BJ (cell line): ENCODE measurements around the gene CCDC174. TPM values are rescaled to one million over a fixed set of nuclear protein-coding genes. Genes with fewer than 3 reads are reported as not detected.

ENCODE experiments used
- CTCF ChIA-PET: fragments of 350-600 bp; formaldehyde crosslinking; extraction: SDS; loops from one replicate; lab custom pipeline; 2021; ENCODE audit warnings: antibody characterized with exemption, inconsistent platforms; lab: Yijun Ruan, JAX
- POLR2A ChIA-PET: fragments of 300-600 bp; sonication (Branson Sonifier 250); formaldehyde crosslinking; extraction: SDS; loops from one replicate; lab custom pipeline; 2021; ENCODE audit warnings: antibody characterized with exemption; lab: Charles Lee
- DNase-seq: peaks from one replicate; pipeline ENCODE4 v3.0.0-alpha.2; 2011; ENCODE audit warnings: low read depth
- H3K27me3 ChIP-seq: 2 replicates; pipeline ENCODE4 v1.6.0; 2011; ENCODE audit warnings: low read length; ENCODE audit not compliant: control insufficient read depth, insufficient read depth
- H3K36me3 ChIP-seq: 2 replicates; pipeline ENCODE4 v1.5.1; 2011; ENCODE audit warnings: low read length; ENCODE audit not compliant: control insufficient read depth, insufficient read depth
- H3K4me3 ChIP-seq: 2 replicates; pipeline ENCODE4 v1.5.1; 2011; ENCODE audit warnings: low read depth, mild to moderate bottlenecking, control low read depth, low read length
- polyA plus RNA-seq: library from polyadenylated mRNA; depleted of rRNA; stranded (reverse); fragments of >200 nt; gene quantifications from 2 replicates; pipeline ENCODE4 v1.2.3, GENCODE V29; 2011
- TF ChIP-seq, protein P1 (sequence below): IDR thresholded peaks from 2 replicates; pipeline ENCODE4 v1.5.1; 2011; ENCODE audit warnings: low read depth, mild to moderate bottlenecking, control low read depth, inconsistent platforms, low read length, moderate library complexity; ENCODE audit not compliant: insufficient read depth

Gene CCDC174
- polyA plus RNA-seq, 1 experiment, result 9.3 TPM

DNA sequence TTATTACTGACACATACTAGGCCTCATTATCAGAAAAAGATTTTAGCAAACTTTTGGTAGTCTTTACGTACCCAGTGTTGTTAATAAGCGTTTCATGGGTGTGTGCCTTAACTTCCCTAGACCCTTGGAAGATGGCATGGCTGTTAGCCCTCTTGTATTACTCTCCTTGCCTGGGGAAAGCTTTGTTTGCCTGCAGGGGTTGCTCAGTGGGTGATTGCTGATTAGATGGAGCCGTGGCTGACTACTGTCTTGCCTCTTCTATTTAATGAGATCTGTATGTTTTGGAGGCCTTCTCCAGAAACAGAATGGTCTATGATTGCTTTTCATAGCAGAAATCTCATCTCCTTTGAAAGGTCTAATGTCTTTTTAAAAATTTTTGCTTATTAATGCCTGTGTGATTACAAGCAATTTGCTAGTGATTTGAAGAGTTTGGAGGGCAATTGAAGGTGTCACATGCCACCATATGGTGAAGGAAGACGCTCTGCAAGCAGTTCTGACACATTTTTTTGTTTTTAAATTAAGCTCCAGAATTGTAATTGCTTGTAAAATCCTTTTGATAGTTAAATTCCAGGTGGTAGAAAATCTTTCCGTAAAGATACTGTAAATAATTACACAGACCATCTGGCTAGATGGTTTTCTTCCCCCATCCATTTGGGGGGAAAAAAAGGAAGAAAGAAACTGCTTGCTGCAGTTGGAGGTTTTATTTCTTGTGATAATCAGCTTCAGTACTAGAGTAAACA lies 12.0 kb downstream of the CCDC174 start:
- DNase-seq, result no peak
- no peak overlapping the region for H3K4me3 ChIP-seq
- TF ChIP-seq, protein P1, sequence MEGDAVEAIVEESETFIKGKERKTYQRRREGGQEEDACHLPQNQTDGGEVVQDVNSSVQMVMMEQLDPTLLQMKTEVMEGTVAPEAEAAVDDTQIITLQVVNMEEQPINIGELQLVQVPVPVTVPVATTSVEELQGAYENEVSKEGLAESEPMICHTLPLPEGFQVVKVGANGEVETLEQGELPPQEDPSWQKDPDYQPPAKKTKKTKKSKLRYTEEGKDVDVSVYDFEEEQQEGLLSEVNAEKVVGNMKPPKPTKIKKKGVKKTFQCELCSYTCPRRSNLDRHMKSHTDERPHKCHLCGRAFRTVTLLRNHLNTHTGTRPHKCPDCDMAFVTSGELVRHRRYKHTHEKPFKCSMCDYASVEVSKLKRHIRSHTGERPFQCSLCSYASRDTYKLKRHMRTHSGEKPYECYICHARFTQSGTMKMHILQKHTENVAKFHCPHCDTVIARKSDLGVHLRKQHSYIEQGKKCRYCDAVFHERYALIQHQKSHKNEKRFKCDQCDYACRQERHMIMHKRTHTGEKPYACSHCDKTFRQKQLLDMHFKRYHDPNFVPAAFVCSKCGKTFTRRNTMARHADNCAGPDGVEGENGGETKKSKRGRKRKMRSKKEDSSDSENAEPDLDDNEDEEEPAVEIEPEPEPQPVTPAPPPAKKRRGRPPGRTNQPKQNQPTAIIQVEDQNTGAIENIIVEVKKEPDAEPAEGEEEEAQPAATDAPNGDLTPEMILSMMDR, result no peak
- CTCF ChIA-PET, result interaction anchor here (0.7 to 1.6 kb wide), 2 partner anchors 8 to 161 kb away, joined by 3 to 4 read pairs; no protein-coding TSS in a partner anchor
- POLR2A ChIA-PET, result no interaction called here
- peaks cover 44% of the 10 kb centered on the region for H3K36me3 ChIP-seq
- no peaks in the 10 kb centered on the region for H3K27me3 ChIP-seq

DNA sequence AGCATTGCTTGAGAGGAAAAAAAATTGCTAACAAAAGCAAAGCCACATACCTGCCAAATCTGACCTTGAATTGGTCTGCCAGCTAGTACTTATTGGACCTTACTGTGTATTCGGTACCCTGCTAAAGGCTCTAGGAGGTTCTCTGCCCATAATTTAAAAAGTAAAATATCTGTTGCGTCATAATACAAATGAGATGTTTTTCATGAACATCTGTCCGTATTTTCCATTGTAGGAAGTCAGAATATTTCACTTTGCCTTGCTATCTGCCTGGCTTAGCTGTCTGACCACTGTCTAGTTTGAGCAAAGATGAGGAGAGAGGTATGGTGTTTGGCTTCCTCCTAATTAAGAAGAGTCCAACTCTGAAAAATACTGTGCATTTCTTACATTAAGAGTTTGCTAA lies 12.6 kb downstream of the CCDC174 start:
- H3K4me3 ChIP-seq, result no peak overlapping the region
- no peaks in the 10 kb centered on the region for H3K27me3 ChIP-seq
- ChIA-PET CTCF (interaction anchor here (0.6 to 1.6 kb wide), 2 partner anchors 9 to 261 kb away, joined by 3 to 4 read pairs; no protein-coding TSS in a partner anchor), POLR2A (no interaction called here)
- H3K36me3 ChIP-seq, result peaks cover 46% of the 10 kb centered on the region
- TF ChIP-seq, protein P1, result no peak
- no peak for DNase-seq

DNA sequence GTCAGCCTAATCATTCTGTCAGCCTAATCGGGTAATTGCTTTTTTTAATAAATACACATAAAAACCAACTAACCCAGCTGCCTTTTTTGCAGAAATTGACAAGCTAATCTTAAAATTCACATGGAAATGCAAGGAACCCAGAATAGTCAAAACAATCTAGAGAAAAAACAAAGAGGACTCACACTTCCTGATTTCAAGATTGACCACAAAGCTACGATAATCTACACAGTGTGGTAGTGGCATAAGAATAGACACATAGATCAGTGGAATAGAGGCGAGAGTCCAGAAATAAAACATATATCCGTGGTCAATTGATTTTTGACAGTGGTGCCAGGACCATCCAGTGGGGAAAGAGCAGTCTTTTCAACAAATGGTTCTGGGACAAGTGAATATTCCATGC lies 21.0 kb downstream of the CCDC174 start:
- POLR2A ChIA-PET, result no interaction called here
- CTCF ChIA-PET, result interaction anchor here (1.9 to 4.5 kb wide), 3 partner anchors 24 to 248 kb away, joined by 9 to 22 read pairs (median 10); no protein-coding TSS in a partner anchor
- no peak for DNase-seq

DNA sequence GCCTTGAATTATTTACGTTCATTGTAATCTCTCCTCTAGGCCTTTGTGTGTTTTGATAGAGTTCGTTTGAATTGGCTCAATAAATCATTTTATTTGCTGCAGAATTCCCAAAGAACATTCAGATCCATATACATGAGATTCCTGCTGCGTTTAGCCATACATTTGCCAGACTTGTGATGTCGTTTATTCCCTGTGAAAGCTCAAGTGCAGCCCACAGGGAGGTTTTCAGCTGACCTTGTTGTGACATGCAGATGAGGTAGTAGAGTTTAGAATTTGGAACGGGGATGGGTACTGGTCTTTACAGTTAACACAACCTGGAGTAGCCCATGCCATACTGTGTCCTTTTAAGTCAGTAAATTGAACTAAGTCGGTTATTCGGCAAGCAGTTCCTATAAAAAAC lies 23.3 kb downstream of the CCDC174 start, which contains the start of gene C3orf20:
C3orf20 (plus strand) TSS at position 301 of the 400 bp plus-strand sequence. CDS start 7,573 bp downstream, outside the sequence.
- ChIA-PET CTCF (interaction anchor here (1.0 to 4.5 kb wide), 5 partner anchors 12 to 249 kb away, joined by 4 to 22 read pairs (median 5); no protein-coding TSS in a partner anchor), POLR2A (no interaction called here)
- TF ChIP-seq, protein P1, result no peak
- no peak for DNase-seq
- Histone ChIP-seq H3K36me3 (peaks cover 15% of the 10 kb centered on the region), H3K4me3 (no peak within 1 kb of the TSS), H3K27me3 (no peaks in the 10 kb centered on the region)

More for the DNA sequence above, 21.0 kb downstream of the CCDC174 start:
- Histone ChIP-seq H3K4me3 (no peak overlapping the region), H3K36me3 (peaks cover 21% of the 10 kb centered on the region), H3K27me3 (no peaks in the 10 kb centered on the region)
- TF ChIP-seq, protein P1, result no peak

DNA sequence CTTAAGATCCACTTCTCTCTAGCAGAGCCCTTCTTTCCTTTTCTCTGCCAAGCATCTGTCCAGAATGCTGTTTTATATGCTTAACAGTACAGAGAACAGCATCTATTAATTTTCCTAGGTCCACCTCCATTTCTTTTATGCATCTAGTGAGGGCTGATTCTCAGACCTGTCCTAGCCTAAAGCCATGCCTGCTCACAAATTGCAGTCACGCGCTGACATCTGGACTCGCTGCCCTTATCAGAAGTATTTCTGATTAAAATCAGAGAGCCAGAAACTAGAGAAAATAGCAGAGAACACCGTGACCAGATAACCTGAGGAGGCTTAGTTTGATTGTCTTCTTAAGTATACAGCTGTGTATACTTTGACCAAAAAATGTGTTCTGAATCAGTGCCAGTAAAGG lies 25.3 kb downstream of the CCDC174 start:
- no peaks in the 10 kb centered on the region for H3K27me3 ChIP-seq
- H3K4me3 ChIP-seq, result no peak overlapping the region
- peaks cover 4% of the 10 kb centered on the region for H3K36me3 ChIP-seq
- DNase-seq, result no peak
- POLR2A ChIA-PET, result no interaction called here
- TF ChIP-seq, protein P1, result no peak
- CTCF ChIA-PET, result interaction anchor here (0.9 to 3.0 kb wide), 2 partner anchors 23 to 244 kb away, joined by 3 to 11 read pairs; no protein-coding TSS in a partner anchor
